ENCODE data around the gene CREBBP.

DNA sequence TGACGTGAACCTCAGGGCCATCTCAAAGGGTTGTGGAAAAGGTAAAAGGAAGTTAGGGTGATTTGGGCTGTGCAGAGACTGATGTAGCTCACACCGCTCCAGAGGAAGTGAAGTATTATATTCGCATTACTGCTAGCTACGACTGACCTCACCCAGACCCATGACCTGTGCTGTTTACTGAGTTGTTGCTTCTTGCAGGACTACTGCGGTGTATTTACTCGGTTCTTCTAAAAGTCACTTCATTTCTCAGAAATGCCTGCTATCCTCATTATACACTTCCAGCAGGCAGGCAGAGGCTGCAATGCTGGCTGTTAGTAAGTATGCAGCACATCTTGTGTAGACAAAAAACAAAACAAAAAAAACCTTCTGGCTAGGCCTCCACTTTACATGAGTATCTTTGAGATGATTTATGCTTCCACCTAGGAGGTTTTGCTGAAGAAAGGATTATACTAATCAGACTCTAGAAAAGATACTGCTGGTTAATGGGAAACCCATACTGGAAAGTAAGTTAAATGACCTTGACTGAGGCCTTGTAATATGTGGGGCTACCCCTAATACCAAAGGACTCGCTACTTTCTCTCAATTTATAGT is 76.0 kb downstream of the CREBBP start:
- TF ChIP-seq, protein P1, sequence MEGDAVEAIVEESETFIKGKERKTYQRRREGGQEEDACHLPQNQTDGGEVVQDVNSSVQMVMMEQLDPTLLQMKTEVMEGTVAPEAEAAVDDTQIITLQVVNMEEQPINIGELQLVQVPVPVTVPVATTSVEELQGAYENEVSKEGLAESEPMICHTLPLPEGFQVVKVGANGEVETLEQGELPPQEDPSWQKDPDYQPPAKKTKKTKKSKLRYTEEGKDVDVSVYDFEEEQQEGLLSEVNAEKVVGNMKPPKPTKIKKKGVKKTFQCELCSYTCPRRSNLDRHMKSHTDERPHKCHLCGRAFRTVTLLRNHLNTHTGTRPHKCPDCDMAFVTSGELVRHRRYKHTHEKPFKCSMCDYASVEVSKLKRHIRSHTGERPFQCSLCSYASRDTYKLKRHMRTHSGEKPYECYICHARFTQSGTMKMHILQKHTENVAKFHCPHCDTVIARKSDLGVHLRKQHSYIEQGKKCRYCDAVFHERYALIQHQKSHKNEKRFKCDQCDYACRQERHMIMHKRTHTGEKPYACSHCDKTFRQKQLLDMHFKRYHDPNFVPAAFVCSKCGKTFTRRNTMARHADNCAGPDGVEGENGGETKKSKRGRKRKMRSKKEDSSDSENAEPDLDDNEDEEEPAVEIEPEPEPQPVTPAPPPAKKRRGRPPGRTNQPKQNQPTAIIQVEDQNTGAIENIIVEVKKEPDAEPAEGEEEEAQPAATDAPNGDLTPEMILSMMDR (IDR thresholded peaks at IDR 0.05), result no peak
- no peak for TF ChIP-seq POLR2A (IDR thresholded peaks at IDR 0.05)
